HG02840 (cell line): ENCODE results near the gene SRGAP2.
"Not testable (repeated sequence)": the region's sequence is repeated elsewhere in the genome, so short reads cannot be mapped to it uniquely, and the experiment has no call there.

ENCODE experiments used
- ATAC-seq: cut with Tn5 transposase; IDR thresholded peaks from one replicate; pipeline ENCODE4 v1.9.1; 2021; ENCODE audit warnings: mild to moderate bottlenecking, moderate library complexity, moderate number of reproducible peaks; ENCODE audit not compliant: unreplicated experiment, low FRiP score

The SRGAP2 gene

GRCh38 chr1:206245479-206245878 lies 42.1 kb downstream of the SRGAP2 start:
- ATAC-seq, result not testable (repeated sequence)

- not testable (repeated sequence) for ATAC-seq
Measured at GRCh38 chr1:206246129-206246886, 43.0 kb downstream of the SRGAP2 start.

GRCh38 chr1:206250953-206251681 lies 47.8 kb downstream of the SRGAP2 start:
- ATAC-seq, result not testable (repeated sequence)

GRCh38 chr1:206252680-206253335 lies 49.5 kb downstream of the SRGAP2 start:
- ATAC-seq, result not testable (repeated sequence)
